SK-N-SH treated with all-trans-retinoic acid at 6 μM for 48 hours (cell line): ENCODE data around the gene LGALS9.
"Not testable (repeated sequence)": the region's sequence is repeated elsewhere in the genome, so short reads cannot be mapped to it uniquely, and the experiment has no call there.

Source experiments
- ATAC-seq: fragments of 200-7000 bp; cut with Tn5 transposase; 3 replicates; pipeline ENCODE4 v1.9.1; 2020; ENCODE audit warnings: mild to moderate bottlenecking, moderate library complexity
- ARNTL ChIP-seq: fragments of 450-650 bp; formaldehyde crosslinking; IDR thresholded peaks from 2 replicates; pipeline ENCODE4 v1.5.0; 2020; ENCODE audit warnings: low read depth, mild to moderate bottlenecking, moderate library complexity, borderline replicate concordance
- CREB5 ChIP-seq: fragments of 250-450 bp; sonication (Bioruptor Pico); IDR thresholded peaks from 2 replicates; pipeline ENCODE4 v1.5.1; 2020; ENCODE audit warnings: low read depth, mild to moderate bottlenecking, moderate library complexity
- CSDC2 ChIP-seq: fragments of 250-450 bp; sonication (Bioruptor Pico); IDR thresholded peaks from 2 replicates; pipeline ENCODE4 v1.5.0; 2020; ENCODE audit warnings: mild to moderate bottlenecking, moderate library complexity
- ESRRG ChIP-seq: fragments of 250-450 bp; sonication (Bioruptor Pico); IDR thresholded peaks from 2 replicates; pipeline ENCODE4 v1.6.1; 2021; ENCODE audit warnings: mild to moderate bottlenecking
- PPARA ChIP-seq: fragments of 250-450 bp; sonication (Bioruptor Pico); IDR thresholded peaks from 2 replicates; pipeline ENCODE4 v1.5.0; 2020; ENCODE audit warnings: mild to moderate bottlenecking, borderline replicate concordance
- RARB ChIP-seq: fragments of 250-450 bp; sonication (Bioruptor Pico); IDR thresholded peaks from 2 replicates; pipeline ENCODE4 v1.8.0; 2021; ENCODE audit warnings: mild to moderate bottlenecking, moderate library complexity
- SNAI2 ChIP-seq: fragments of 250-450 bp; sonication (Bioruptor Pico); IDR thresholded peaks from 2 replicates; pipeline ENCODE4 v1.5.0; 2020; ENCODE audit warnings: mild to moderate bottlenecking, moderate library complexity
- TOX ChIP-seq: fragments of 250-450 bp; sonication (Bioruptor Pico); IDR thresholded peaks from 2 replicates; pipeline ENCODE4 v1.8.0; 2021; ENCODE audit warnings: mild to moderate bottlenecking, moderate library complexity, borderline replicate concordance
- ZFP30 ChIP-seq: fragments of 450-650 bp; formaldehyde crosslinking; IDR thresholded peaks from 2 replicates; pipeline ENCODE4 v1.5.0; 2022; ENCODE audit warnings: mild to moderate bottlenecking, moderate library complexity
- ZNF565 ChIP-seq: fragments of 450-650 bp; formaldehyde crosslinking; conservative IDR thresholded peaks from 2 replicates; pipeline ENCODE4 v1.5.0; 2020; ENCODE audit warnings: low read depth, mild to moderate bottlenecking, moderate library complexity
- TF ChIP-seq, protein P1 (sequence below): fragments of 250-450 bp; sonication (Bioruptor Pico); IDR thresholded peaks from 2 replicates; pipeline ENCODE4 v1.8.0; 2020; ENCODE audit warnings: mild to moderate bottlenecking, moderate library complexity, borderline replicate concordance
- TF ChIP-seq, protein P2 (sequence below): fragments of 250-450 bp; sonication (Bioruptor Pico); IDR thresholded peaks from 2 replicates; pipeline ENCODE4 v1.5.1; 2021; ENCODE audit warnings: mild to moderate bottlenecking, moderate library complexity
- TF ChIP-seq, protein P3 (sequence below): fragments of 250-450 bp; sonication (Bioruptor Pico); IDR thresholded peaks from 2 replicates; pipeline ENCODE4 v1.8.0; 2021; ENCODE audit warnings: low read depth, mild to moderate bottlenecking, moderate library complexity, borderline replicate concordance
- TF ChIP-seq, protein P4 (sequence below): fragments of 250-450 bp; sonication (Bioruptor Pico); IDR thresholded peaks from 2 replicates; pipeline ENCODE4 v1.5.0; 2020; ENCODE audit warnings: mild to moderate bottlenecking, moderate library complexity

LGALS9 gene

DNA sequence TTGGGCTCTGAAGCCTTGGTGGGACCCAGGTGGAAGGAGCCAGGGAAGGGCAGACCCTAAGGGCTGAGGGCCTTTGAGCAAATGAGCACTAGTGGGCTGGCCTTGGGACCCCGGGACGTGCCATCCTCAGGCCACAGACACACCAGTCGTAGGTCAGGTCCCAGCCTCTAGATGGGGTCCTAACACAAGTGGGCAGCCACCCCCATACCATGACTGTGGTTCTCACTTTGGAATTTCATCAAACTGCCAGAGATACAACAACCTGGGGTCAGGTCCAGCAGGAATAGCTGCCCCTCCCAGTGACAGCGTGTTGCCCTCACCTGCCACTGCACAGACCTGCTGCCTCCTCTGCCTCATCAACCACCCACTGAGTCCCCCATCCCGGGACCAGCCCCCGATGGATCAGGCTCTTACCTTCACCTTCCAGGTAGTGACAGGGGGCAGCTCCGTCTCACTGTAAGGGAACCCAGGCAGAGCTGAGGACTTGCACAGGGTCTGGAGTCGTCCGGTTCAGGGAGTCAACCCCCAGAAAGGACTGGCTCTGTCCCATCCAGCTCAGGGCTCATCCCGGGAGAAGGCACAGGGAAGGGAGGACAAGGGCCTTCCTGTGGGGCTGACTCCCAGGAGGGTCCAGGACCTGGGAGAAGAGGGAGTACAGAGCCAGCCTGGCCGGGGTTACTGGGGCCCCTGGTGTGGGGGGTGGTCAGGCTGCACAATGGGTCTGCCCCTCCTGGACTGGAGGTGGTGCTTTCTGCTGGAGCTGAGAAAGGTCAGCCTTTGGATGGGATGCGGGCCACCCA, 40.0 kb downstream of the LGALS9 start (continued):
- TF ChIP-seq, protein P1, sequence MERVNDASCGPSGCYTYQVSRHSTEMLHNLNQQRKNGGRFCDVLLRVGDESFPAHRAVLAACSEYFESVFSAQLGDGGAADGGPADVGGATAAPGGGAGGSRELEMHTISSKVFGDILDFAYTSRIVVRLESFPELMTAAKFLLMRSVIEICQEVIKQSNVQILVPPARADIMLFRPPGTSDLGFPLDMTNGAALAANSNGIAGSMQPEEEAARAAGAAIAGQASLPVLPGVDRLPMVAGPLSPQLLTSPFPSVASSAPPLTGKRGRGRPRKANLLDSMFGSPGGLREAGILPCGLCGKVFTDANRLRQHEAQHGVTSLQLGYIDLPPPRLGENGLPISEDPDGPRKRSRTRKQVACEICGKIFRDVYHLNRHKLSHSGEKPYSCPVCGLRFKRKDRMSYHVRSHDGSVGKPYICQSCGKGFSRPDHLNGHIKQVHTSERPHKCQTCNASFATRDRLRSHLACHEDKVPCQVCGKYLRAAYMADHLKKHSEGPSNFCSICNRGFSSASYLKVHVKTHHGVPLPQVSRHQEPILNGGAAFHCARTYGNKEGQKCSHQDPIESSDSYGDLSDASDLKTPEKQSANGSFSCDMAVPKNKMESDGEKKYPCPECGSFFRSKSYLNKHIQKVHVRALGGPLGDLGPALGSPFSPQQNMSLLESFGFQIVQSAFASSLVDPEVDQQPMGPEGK (CRISPR knock-in tag): no peak
- TF ChIP-seq CSDC2 (CRISPR knock-in tag): no peak
- no peak for TF ChIP-seq ESRRG (CRISPR knock-in tag)
- TF ChIP-seq SNAI2 (CRISPR knock-in tag): no peak
- TF ChIP-seq ARNTL (CRISPR knock-in tag): no peak
- TF ChIP-seq ZNF565: no peak
- TF ChIP-seq TOX (CRISPR knock-in tag): no peak

- TF ChIP-seq PPARA (CRISPR knock-in tag) (no peak), ARNTL (CRISPR knock-in tag) (no peak), ZFP30 (CRISPR knock-in tag) (no peak), CREB5 (no peak), ZNF565 (no peak), RARB (no peak), SNAI2 (CRISPR knock-in tag) (no peak)
- TF ChIP-seq, protein P2, sequence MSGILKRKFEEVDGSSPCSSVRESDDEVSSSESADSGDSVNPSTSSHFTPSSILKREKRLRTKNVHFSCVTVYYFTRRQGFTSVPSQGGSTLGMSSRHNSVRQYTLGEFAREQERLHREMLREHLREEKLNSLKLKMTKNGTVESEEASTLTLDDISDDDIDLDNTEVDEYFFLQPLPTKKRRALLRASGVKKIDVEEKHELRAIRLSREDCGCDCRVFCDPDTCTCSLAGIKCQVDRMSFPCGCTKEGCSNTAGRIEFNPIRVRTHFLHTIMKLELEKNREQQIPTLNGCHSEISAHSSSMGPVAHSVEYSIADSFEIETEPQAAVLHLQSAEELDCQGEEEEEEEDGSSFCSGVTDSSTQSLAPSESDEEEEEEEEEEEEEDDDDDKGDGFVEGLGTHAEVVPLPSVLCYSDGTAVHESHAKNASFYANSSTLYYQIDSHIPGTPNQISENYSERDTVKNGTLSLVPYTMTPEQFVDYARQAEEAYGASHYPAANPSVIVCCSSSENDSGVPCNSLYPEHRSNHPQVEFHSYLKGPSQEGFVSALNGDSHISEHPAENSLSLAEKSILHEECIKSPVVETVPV (CRISPR knock-in tag): no peak
- TF ChIP-seq, protein P3, sequence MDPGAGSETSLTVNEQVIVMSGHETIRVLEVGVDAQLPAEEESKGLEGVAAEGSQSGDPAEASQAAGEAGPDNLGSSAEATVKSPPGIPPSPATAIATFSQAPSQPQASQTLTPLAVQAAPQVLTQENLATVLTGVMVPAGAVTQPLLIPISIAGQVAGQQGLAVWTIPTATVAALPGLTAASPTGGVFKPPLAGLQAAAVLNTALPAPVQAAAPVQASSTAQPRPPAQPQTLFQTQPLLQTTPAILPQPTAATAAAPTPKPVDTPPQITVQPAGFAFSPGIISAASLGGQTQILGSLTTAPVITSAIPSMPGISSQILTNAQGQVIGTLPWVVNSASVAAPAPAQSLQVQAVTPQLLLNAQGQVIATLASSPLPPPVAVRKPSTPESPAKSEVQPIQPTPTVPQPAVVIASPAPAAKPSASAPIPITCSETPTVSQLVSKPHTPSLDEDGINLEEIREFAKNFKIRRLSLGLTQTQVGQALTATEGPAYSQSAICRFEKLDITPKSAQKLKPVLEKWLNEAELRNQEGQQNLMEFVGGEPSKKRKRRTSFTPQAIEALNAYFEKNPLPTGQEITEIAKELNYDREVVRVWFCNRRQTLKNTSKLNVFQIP (CRISPR knock-in tag): no peak
- TF ChIP-seq, protein P4, sequence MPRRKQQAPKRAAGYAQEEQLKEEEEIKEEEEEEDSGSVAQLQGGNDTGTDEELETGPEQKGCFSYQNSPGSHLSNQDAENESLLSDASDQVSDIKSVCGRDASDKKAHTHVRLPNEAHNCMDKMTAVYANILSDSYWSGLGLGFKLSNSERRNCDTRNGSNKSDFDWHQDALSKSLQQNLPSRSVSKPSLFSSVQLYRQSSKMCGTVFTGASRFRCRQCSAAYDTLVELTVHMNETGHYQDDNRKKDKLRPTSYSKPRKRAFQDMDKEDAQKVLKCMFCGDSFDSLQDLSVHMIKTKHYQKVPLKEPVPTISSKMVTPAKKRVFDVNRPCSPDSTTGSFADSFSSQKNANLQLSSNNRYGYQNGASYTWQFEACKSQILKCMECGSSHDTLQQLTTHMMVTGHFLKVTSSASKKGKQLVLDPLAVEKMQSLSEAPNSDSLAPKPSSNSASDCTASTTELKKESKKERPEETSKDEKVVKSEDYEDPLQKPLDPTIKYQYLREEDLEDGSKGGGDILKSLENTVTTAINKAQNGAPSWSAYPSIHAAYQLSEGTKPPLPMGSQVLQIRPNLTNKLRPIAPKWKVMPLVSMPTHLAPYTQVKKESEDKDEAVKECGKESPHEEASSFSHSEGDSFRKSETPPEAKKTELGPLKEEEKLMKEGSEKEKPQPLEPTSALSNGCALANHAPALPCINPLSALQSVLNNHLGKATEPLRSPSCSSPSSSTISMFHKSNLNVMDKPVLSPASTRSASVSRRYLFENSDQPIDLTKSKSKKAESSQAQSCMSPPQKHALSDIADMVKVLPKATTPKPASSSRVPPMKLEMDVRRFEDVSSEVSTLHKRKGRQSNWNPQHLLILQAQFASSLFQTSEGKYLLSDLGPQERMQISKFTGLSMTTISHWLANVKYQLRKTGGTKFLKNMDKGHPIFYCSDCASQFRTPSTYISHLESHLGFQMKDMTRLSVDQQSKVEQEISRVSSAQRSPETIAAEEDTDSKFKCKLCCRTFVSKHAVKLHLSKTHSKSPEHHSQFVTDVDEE (CRISPR knock-in tag): no peak
- ATAC-seq: no peak
Measured at GRCh38 chr17:27671591-27671910, 40.6 kb downstream of the LGALS9 start.

GRCh38 chr17:27671977-27672480, 41.0 kb downstream of the LGALS9 start:
- not testable (repeated sequence) for ATAC-seq

DNA sequence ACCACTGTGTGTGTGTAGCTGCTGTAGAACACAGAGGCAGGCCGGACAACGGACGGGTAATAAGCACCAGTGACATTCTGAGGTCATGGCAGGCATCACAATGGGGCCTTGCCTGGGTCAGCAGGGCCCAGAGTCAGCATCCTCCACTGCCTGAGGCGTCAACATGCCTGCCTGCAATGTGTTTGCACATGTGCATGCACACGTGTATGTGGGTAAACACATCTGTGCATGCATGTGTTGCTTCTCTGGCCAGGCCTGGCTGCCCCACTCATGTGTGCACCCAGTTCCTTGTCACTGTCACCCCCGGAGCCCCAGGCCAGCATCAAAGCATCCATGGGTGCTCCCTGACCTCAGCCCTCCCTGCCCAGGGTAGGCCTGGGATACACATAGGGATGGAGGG, 43.3 kb downstream of the LGALS9 start:
- TF ChIP-seq, protein P2 (CRISPR knock-in tag): no peak
- TF ChIP-seq, all 23 proteins: peak for 0
- no peak for ATAC-seq
